Ovary (tissue), 3 donors: Measurements from ENCODE around the gene SLC22A6.

Source experiments
- POLR2A ChIP-seq: fragments of 450-650 bp; IDR thresholded peaks from one replicate; pipeline ENCODE4 v1.6.1; 2017; ENCODE audit warnings: antibody characterized with exemption, mild to moderate bottlenecking, moderate library complexity
- TF ChIP-seq, protein P1 (sequence below), 3 donors: fragments of 450-650 bp in 2 of 3; fragments of 200-600 bp in 1 of 3; IDR thresholded peaks; one replicate each; pipeline versions ENCODE4 v1.5.1 to v1.8.0; 2016 to 2022; ENCODE audit warnings: antibody characterized with exemption in 3 of 3, mild to moderate bottlenecking in 1 of 3
- donor health status: DM: no; HTN: no; CAD: no.

DNA sequence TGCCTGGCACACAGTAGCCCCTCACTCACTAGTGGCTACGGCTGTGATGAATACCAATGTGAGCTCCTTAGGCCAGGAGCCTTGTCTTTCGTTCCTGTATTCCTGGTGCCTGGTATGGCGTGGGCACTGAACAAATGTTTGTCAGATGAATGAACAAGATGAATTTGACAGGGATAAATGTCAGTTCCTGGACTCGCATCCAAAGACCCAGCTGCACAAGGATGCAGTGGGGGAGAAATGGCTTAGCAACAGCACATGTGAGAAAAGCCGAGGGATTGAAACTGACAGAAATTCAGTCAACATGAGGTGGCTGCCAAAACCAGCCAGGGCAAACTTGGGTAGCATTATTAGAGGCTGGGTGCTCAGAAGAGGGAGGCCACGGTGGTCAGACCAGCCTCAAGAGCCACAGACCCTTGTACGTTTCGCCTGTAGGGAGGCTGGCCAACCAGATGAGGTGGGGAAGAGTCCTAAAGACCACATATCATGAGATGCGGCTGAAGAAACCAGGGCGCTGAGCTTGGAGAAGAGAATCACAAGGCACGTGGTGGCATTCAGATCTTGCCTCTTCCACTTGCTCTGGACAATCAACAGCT lies 38.6 kb upstream of the SLC22A6 start:
- TF ChIP-seq POLR2A: no peak
- TF ChIP-seq, protein P1, sequence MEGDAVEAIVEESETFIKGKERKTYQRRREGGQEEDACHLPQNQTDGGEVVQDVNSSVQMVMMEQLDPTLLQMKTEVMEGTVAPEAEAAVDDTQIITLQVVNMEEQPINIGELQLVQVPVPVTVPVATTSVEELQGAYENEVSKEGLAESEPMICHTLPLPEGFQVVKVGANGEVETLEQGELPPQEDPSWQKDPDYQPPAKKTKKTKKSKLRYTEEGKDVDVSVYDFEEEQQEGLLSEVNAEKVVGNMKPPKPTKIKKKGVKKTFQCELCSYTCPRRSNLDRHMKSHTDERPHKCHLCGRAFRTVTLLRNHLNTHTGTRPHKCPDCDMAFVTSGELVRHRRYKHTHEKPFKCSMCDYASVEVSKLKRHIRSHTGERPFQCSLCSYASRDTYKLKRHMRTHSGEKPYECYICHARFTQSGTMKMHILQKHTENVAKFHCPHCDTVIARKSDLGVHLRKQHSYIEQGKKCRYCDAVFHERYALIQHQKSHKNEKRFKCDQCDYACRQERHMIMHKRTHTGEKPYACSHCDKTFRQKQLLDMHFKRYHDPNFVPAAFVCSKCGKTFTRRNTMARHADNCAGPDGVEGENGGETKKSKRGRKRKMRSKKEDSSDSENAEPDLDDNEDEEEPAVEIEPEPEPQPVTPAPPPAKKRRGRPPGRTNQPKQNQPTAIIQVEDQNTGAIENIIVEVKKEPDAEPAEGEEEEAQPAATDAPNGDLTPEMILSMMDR (IDR thresholded peaks at IDR 0.05): no peak
